Stomach smooth muscle (tissue), 2 donors: ENCODE measurements around the gene GSTA3.
"Not testable (repeated sequence)": the region's sequence is repeated elsewhere in the genome, so short reads cannot be mapped to it uniquely, and the experiment has no call there.

Experiments
- H3K27ac ChIP-seq: one replicate; pipeline ENCODE4 v1.7.0; 2013; ENCODE audit warnings: mild to moderate bottlenecking, low read length, inconsistent platforms
- H3K27me3 ChIP-seq, 2 donors: one replicate each; pipeline ENCODE4 v1.7.0; 2013; ENCODE audit warnings: low read length in 2 of 2; ENCODE audit not compliant: insufficient read depth in 2 of 2, control insufficient read depth in 1 of 2
- H3K36me3 ChIP-seq, 2 donors: one replicate each; pipeline ENCODE4 v1.7.0; 2013; ENCODE audit warnings: low read length in 2 of 2; ENCODE audit not compliant: control insufficient read depth in 2 of 2, insufficient read depth in 2 of 2
- H3K4me1 ChIP-seq: one replicate; pipeline ENCODE4 v1.7.0; 2013; ENCODE audit warnings: low read length; ENCODE audit not compliant: control insufficient read depth, insufficient read depth
- H3K4me3 ChIP-seq, 2 donors: one replicate each; pipeline ENCODE4 v1.7.0; 2013; ENCODE audit warnings: low read length in 2 of 2
- H3K9ac ChIP-seq, 2 donors: one replicate each; pipeline ENCODE4 v1.7.0; 2013; ENCODE audit warnings: low read length in 2 of 2, mild to moderate bottlenecking in 1 of 2
- H3K9me3 ChIP-seq, 2 donors: one replicate each; pipeline ENCODE4 v1.7.0; 2013; ENCODE audit warnings: low read length in 2 of 2; ENCODE audit not compliant: control insufficient read depth in 2 of 2
- donor health status: healthy.
- donor health status: Pancreatic carcinoma.

GSTA3 gene

DNA sequence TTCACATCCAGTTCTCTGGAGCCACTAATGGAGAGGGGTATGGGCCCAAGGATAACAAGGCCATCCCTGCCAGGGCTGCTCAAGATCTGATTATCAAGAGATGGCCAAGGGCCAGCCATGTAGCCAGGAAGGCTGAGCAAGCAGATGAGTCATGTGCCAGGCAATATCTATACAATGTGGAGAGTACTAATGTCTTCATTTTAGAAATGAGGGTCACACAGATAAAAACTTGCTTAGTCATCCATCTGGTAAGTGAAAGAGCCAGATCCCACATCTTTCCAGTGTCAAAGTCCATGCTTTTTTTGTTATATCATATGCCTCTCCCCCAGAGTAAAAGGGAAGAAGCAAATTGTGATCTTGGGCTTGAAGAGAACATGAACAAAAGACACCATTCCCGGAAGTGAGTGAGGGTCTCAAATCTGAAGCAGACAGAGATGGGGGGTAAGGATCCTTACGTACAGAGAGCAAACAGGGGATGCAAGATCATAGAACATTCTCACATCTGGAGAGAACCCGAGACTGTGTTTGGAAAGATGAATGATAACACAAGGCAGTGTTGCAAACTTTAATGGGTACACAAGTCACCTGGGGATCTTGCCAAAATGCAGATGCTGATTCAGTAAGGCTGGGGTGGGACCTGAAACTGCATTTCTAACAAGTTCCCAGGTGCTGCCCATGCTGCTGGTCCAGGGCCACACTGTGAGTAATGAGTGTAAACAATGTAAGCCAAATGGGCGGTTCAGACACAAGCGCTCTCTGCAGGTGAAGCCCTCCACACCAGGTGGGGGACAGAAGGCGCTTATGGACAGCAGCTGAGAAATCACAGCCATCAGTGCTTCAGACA lies 20.0 kb upstream of the GSTA3 start:
- no peak overlapping the region for H3K27ac ChIP-seq
- peaks cover 0 to 2% of the 10 kb centered on the region in 2 donors for H3K27me3 ChIP-seq
- no peaks in the 10 kb centered on the region for H3K9me3 ChIP-seq
- H3K4me1 ChIP-seq: no peaks in the 10 kb centered on the region
- no peak overlapping the region for H3K9ac ChIP-seq
- H3K4me3 ChIP-seq: no peak overlapping the region
- H3K36me3 ChIP-seq: no peaks in the 10 kb centered on the region

DNA sequence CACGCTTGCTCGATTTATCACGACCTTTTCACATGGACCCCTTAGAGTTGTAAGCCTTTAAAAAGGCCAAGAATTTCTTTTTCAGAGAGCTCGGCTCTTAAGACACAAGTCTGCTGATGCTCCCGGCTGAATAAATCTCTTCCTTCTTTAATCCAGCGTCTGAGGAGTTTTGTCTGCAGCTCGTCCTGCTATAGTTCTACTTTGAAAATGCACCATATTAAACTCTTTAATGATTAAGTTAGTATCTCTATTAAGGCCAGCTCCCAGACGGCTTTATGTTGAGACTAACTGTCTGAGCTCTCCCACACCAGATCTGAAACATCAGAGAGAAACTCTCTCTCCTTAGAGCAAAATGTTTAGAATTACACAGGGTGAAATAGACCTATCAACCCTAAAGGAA lies 18.0 kb upstream of the GSTA3 start:
- Histone ChIP-seq H3K27ac (no peak overlapping the region), H3K9me3 (no peaks in the 10 kb centered on the region), H3K4me3 (no peak overlapping the region), H3K9ac (no peak overlapping the region), H3K27me3 (no peaks in the 10 kb centered on the region), H3K4me1 (no peaks in the 10 kb centered on the region), H3K36me3 (no peaks in the 10 kb centered on the region)

DNA sequence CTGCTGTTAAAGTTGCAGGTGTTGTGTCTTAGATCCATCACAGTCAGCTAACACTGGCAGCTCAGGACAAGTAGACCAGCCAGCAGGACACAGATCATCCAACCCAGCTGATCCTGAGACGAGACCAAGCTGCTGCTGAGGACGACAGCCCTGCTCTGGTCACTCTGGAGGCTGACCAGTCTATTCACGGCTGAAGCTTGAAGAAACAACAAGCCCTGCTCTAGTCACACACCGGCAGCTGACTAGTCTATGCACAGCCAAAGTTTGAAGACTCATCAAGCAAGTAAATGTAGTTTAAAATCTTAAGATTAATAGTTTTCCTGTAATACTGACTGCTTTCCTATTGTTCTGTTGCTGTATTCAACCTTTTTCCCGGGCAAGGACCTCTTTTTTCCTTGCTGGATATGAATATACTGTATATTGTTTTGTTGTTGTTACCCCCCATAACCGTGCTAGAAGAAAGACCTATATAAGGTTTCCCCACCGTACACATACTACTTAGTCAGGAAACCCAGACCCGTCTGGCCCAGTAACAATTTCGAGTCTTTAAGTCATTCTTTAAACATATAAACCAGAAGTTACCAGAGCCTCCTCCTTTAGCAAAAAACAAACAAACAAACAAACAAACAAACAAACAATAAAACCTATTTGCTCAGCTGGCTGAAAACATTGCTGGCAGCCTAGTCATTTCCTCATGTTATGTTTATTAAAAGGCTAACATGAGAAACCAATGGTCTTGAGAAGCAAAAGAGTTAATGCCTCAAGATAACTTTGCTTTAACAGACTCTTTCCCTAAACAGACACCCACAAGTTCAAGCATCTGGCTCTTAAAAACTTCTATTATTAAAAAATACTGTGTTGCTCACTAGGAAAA lies 16.7 kb upstream of the GSTA3 start:
- Histone ChIP-seq H3K9me3 (no peaks in the 10 kb centered on the region), H3K36me3 (no peaks in the 10 kb centered on the region), H3K4me3 (no peak overlapping the region), H3K4me1 (no peaks in the 10 kb centered on the region), H3K27me3 (no peaks in the 10 kb centered on the region), H3K9ac (no peak overlapping the region), H3K27ac (no peak overlapping the region)

DNA sequence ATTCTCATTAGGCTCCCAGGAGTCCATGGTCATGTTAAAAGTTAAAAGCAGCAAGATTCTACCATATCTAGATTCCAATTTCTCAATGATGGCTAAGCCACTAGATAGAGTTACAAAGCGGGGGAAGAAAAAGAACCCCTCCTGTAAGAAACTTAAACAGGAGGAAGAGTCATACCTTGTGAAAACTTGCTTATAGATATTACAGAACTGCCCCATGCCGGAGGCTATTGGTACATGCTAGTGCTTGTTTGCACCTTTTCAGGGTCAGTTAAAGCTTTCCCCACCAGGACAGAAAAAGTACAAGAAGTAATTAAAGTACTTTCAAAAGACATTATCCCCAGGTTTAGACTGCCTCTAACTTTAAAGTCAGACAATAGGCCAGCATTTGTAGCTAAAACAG lies 15.5 kb upstream of the GSTA3 start:
- no peak overlapping the region for H3K9ac ChIP-seq
- no peaks in the 10 kb centered on the region for H3K36me3 ChIP-seq
- no peaks in the 10 kb centered on the region for H3K27me3 ChIP-seq
- no peak overlapping the region for H3K27ac ChIP-seq
- H3K4me1 ChIP-seq: no peaks in the 10 kb centered on the region
- H3K9me3 ChIP-seq: no peaks in the 10 kb centered on the region
- H3K4me3 ChIP-seq: no peak overlapping the region

DNA sequence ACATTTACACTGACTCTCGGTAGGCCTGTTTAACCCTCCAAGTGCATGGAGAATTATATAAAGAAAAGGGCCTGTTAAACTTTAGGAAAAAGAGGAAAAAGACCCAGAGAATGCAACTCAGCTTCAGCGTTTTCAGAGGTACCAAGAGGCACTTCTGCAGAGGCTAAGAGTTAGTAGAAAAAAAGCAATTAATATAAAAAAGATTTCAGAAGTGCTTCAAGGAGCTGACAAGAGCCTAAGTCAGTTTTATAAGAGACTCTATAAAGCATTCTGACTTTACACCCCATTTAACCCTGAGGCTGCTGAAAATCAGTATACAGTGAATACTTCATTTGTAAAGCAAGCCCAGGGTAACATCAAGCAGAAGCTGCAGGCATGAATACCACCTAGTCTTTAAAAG lies 14.2 kb upstream of the GSTA3 start:
- H3K27me3 ChIP-seq, H3K4me1 ChIP-seq, H3K27ac ChIP-seq, H3K9ac ChIP-seq, H3K36me3 ChIP-seq, H3K4me3 ChIP-seq, H3K9me3 ChIP-seq: not testable (repeated sequence)

DNA sequence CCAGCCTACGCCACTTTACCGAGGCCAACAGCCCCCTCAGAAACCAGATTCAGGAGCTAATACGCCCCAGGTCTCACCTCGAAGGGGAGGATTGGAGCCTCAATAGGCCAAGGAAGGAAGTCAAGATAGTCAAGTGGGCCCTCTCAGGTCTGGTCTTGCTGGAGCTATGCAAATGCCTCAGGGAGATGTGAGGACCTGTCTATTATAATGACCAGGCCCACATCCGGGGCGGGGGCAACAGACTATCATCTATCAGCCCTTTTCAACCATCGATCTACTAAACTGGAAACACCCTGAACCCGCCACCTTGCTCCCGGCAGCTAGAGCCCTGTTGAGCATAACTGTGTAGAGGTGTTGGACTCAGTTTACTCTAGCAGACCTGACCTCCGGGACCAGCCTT lies 12.7 kb upstream of the GSTA3 start:
- no peak overlapping the region for H3K9ac ChIP-seq
- H3K27me3 ChIP-seq: no peaks in the 10 kb centered on the region
- H3K36me3 ChIP-seq: no peaks in the 10 kb centered on the region
- H3K4me3 ChIP-seq: no peak overlapping the region
- no peaks in the 10 kb centered on the region for H3K9me3 ChIP-seq
- peaks cover 8% of the 10 kb centered on the region for H3K4me1 ChIP-seq
- H3K27ac ChIP-seq: no peak overlapping the region

DNA sequence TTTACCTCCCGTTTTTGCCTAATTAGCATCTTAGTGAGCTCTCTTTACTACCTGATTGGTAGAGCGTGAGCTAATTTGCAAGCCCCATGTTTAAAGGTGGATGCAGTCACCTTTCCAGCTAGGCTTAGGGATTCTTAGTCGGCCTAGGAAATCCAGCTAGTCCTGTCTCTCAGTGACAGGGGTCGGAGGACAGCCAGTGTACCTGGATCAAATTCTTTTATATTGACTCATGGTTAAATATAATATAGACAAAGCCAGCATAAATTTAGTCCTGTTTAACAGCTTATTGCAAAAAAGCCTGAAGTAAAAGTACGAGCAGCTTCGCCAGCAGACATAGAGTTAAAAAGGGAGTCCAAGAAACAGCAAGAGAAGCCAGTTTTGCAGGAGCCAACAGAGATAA lies 12.2 kb upstream of the GSTA3 start:
- no peak overlapping the region for H3K27ac ChIP-seq
- H3K27me3 ChIP-seq: no peaks in the 10 kb centered on the region
- no peaks in the 10 kb centered on the region for H3K36me3 ChIP-seq
- peaks cover 8% of the 10 kb centered on the region for H3K4me1 ChIP-seq
- H3K9ac ChIP-seq: no peak overlapping the region
- H3K9me3 ChIP-seq: no peaks in the 10 kb centered on the region
- H3K4me3 ChIP-seq: no peak overlapping the region

DNA sequence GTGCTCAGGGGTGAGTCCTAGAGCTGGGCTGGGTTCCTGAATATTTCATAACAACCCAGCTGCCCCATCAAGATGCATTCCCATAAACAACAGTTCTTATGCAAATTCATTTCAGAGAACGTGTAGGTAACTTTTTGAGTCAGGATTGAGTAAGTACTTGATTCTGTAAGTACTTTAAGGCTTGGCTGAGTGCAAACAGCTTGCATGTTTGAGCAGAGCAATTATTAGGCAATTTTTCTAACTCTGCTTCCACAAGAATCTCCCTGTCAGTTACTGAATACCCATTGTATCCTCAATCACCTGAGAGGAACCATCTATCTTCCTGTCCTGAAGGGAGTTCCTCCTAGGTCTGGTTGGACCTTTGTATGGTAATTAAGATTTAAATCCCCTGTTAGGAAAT lies 10.0 kb upstream of the GSTA3 start:
- not testable (repeated sequence) for H3K9ac ChIP-seq, H3K9me3 ChIP-seq, H3K4me3 ChIP-seq, H3K4me1 ChIP-seq, H3K36me3 ChIP-seq, H3K27me3 ChIP-seq, H3K27ac ChIP-seq

DNA sequence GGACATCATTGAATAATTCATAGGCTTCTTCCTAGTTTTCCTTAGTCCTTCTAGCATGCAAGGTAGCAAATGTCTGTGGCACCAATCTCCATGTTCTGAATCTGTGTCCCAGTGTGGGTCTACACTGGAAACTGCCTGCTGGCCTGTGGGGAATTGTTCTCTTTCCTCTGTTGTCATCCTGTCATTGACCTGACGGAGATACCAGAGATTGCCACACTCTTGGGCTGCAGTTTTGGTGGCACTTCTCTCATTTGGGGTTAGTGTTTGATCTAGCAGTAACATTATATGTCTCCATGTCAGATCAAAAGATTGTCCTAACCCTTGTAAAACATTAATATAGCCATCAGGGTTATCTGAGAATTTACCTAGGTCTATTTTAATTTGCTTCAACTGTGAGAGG lies 9.3 kb upstream of the GSTA3 start:
- H3K27ac ChIP-seq: not testable (repeated sequence)

DNA sequence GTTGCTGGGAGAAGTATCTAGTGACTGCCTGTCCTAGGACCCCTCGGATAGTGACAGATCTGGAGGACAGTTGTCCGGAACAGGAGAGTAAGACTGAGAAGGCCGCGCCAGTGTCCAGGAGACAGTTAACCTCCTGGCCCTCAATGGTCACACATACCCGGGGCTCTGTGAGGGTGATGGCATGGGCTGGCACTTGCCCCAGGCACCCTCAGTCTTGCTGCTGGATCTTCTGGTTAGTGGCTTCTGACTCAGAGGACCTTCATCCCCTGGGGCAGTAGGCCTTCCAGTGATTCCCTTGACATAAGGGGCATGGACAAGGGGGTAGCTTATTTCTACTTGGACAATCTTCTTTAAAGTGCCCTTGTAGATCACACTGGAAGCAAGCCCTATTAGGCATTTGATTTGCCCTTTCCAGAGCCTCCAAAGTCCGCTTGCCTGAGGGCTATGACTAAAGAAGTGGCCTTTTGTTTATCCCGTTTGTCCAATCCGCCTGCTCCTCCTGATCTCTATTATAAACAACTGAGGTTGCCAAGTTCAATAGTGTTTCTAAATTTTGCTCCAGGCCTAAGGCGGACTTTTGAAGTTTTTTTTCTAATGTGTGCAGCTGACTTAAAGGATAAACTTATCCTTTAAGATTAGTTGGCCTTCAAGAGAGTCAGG lies 8.7 kb upstream of the GSTA3 start:
- not testable (repeated sequence) for H3K9me3 ChIP-seq, H3K27me3 ChIP-seq, H3K9ac ChIP-seq, H3K4me3 ChIP-seq, H3K36me3 ChIP-seq, H3K4me1 ChIP-seq, H3K27ac ChIP-seq

More for the DNA sequence above, 9.3 kb upstream of the GSTA3 start:
- H3K9ac ChIP-seq, H3K4me3 ChIP-seq, H3K36me3 ChIP-seq, H3K4me1 ChIP-seq, H3K9me3 ChIP-seq, H3K27me3 ChIP-seq: not testable (repeated sequence)
